ENCODE measurements around the gene PCDH18.

GRCh38 chr4:137534516-137534915, 2.2 kb upstream of the PCDH18 start:
- TF ChIP-seq TAF1 (IDR thresholded peaks at IDR 0.05; ENCODE audit: borderline replicate concordance, insufficient read depth, low read length) (no peak), POLR2AphosphoS5 (IDR thresholded peaks at IDR 0.05; ENCODE audit: low read depth, low read length) (no peak), REST (IDR thresholded peaks at IDR 0.05; ENCODE audit: insufficient read depth in 1 of 2, low read depth in 2 of 2, low read length in 2 of 2) (no peak), FOXP2 (optimal IDR thresholded peaks at IDR 0.05; ENCODE audit: borderline replicate concordance, extremely low read depth, extremely low read length, insufficient read depth) (no peak)
